GM18498 (cell line): ENCODE results near the gene PLPPR2.
A peak's percentile ranks its signal among the peaks of the same experiment; 100 is the strongest.
"Not testable (repeated sequence)": the region's sequence is repeated elsewhere in the genome, so short reads cannot be mapped to it uniquely, and the experiment has no call there.

Source experiments
- ATAC-seq: cut with Tn5 transposase; IDR thresholded peaks from one replicate; pipeline ENCODE4 v1.9.1; 2021; ENCODE audit warnings: mild to moderate bottlenecking, moderate library complexity; ENCODE audit not compliant: unreplicated experiment

Gene PLPPR2

GRCh38 chr19:11355160-11356073 lies at the start of gene PLPPR2:
TSS of gene PLPPR2 (plus strand) at chr19:11355432. CDS start at chr19:11357674, 2,242 bp downstream.
- ATAC-seq, result no peak

DNA sequence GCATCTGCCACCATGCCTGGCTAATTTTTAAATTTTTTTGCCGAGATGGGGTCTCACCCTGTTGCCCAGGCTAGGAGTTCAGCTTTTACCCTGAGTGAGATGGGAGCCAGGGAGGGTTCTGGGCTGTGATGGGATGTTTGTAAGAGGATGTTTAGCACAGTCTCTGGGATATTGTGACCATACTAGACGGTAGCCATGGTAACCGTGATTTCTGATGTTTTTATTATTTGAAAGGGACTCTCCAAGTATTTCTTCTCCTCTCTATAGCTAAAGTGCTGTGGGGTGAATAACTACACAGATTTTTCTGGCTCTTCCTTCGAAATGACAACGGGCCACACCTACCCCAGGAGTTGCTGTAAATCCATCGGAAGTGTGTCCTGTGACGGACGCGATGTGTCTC lies 48.9 kb upstream of the PLPPR2 start:
- no peak for ATAC-seq

DNA sequence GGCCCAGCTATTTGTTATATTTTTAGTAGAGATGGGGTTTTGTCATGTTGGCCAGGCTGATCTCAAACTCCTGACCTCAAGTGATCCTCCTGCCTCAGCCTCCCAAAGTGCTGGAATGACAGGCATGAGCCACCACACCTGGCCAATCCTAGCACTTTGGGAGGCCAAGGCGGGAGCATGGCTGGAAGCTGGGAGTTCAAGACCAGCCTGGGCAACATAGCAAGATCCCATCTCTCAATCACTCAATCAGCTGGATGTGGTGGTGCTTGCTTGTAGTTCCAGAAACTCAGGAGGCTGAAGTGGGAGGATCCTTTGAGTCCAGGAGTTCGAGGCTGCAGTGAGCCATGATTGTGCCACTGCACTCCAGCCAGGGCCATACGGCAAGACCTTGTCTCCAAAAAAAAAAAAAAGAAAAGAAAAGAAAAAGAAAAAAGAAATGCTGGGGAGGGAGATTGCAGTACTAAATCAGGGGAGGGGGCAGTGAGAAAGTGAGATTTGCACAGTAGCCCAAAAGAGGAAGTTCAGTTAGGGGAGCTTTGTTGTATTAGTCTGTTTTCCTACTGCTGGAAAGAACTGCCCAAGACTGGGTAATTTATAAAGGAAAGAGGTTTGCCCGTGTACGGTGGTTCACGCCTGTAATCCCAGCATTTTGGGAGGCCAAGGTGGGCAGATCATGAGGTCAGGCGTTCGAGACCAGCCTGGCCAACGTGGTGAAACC lies 34.8 kb upstream of the PLPPR2 start:
- ATAC-seq, result not testable (repeated sequence)

- no peak for ATAC-seq
These were observed 33.8 kb upstream of the PLPPR2 start for GRCh38 chr19:11321191-11322126.

DNA sequence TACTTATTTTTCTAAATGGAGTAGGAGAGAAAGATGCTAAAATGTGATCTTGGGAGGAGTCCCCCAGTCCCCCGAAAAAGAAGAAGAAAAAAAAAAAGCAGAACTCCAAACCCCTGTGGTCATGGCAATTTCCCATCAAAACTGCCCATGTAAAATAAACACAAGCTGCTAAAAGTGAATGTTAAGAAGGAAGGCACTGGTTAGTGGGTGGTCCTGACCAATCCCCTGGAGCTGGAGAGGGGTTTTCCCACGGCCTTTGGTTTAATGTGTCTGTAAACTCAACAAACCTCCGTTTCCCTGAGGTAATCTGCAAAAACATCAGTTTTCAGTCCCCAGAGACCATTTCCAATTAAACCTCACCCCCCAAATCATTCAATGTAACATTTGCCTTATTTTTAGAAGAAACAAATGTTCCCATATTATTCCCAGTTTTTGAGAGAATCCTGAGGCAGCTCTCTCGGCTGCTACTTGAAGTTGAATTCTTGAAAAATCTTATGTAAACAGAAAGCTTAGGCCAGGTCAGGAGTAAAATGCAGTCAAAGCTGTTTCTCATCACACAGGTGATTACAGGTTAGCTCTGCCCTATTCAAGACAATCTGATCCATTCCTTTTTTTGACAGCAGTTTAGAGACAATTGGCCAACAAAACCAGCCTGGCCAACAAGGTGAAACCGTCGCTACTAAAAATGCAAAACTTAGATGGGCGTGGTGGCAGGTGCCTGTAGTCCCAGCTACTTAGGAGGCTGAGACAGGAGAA lies 32.8 kb upstream of the PLPPR2 start:
- no peak for ATAC-seq

GRCh38 chr19:11323601-11324078 lies 31.6 kb upstream of the PLPPR2 start:
- no peak for ATAC-seq

DNA sequence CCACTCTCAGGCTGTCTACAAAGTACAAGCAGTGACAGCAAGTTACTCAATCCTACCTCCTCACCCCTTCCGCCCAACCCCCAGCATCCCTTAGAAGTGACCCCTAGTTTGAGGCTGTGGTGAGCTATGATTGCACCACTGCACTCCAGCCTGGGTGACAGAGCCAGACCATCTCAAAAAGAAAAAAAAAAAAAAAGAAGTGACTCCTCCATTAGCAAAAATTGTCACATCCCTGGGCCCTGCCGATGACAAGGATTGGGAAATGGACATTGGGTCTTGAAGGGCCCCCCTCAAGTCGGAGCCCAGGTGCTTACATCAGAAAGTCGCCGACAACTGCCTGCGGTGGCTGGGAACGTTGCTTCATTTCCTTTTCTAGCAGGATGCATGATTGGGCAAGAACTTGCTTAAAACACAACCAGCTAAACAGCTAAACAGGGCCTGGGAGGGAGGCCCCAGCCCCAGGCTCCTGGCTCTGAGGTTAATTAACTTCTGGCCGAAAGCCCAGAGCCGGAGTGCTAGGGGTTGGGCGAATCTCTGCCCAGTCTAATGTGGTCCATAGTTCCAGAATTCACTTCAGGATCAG lies 31.1 kb upstream of the PLPPR2 start:
- peak; percentile 68 for ATAC-seq

- no peak for ATAC-seq
These were observed 30.4 kb upstream of the PLPPR2 start for GRCh38 chr19:11324748-11325389.

DNA sequence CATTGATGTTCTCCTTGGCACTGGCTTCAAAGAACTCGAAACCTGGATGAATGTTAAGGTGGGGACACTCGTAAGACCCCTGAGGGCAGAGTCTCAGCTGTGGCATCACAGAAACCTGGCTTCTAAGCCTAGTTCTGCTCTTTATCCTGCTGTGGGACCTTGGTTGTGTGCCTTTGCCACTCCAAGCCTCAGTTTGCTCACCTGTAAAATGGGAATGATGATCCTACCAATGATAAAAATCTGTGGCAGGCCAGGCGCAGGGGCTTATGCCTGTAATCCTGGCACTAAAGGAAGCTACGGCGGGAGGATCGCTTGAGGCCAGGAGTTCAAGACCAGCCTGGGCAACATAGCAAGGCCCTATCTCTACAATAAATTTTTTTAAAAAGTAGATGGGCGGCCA lies 29.7 kb upstream of the PLPPR2 start:
- no peak for ATAC-seq

DNA sequence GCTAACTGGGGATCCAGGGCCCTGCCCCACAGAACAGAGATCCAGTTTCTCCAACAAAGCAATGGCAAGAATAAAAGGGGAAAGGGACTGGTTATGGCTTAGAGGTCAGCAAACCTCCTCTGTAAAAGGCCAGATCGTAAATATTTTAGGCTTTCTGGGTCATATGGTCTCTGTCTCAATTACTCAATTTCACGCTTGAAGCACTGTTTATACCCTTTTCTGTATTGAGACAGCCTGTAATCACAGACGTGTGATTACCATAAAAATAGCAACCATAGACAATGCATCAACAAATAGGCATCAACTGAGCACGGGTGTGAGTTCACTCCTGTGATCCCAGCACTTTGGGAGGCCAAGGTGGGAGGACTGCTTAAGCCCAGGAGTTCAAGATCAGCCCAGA lies 25.1 kb upstream of the PLPPR2 start:
- ATAC-seq, result no peak

GRCh38 chr19:11331502-11331901 lies 23.7 kb upstream of the PLPPR2 start:
- no peak for ATAC-seq

GRCh38 chr19:11332822-11333221 lies 22.4 kb upstream of the PLPPR2 start:
- no peak for ATAC-seq

DNA sequence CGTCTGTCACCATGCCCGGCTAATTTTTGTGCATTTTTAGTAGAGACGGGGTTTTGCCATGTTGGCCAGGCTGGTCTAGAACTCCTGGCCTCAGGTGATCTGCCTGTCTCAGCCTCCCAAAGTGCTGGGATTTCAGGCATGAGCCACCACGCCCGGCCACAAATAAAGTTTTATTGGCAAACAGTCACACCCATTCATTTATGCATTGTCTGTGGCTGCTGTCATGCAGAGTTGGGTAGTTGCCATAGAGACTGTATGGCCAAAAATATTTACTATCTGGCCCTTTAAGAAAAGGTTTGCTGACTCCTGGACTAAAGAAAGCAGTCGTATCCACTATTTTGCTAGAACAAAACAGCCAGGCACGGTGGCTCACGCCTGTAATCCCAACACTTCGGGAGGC lies 21.4 kb upstream of the PLPPR2 start:
- not testable (repeated sequence) for ATAC-seq

DNA sequence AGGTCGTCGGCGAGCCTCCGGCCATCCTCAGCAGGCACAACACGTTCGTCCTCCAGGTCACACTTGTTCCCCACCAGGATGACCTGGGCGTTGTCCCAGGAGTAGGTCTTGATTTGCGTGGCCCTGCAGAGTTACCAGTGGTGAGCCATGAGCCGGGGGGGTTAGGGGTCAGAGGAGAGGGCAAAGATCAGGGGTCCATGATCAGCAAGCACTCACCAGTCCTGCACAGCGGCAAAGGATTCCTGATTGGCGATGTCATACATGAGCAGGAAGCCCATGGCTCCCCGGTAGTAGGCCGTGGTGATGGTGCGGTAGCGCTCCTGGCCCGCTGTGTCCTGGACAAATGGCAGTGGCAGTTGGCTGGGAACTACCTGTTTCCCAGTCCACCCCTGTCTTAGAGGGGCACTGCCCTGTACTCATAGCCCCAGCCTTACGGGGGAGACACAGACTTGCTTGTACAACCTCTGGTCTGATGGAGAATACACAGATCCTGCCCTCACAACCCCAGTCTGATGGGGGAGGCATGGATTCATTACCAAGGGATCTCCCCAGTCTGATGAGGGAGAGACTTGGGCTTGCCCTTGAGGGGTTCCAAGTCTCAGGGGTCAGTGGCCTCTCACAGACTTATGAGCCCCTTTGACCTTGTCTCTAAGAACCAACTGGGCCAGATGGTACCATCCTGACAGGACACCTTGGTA lies 19.6 kb upstream of the PLPPR2 start:
- ATAC-seq, result no peak

DNA sequence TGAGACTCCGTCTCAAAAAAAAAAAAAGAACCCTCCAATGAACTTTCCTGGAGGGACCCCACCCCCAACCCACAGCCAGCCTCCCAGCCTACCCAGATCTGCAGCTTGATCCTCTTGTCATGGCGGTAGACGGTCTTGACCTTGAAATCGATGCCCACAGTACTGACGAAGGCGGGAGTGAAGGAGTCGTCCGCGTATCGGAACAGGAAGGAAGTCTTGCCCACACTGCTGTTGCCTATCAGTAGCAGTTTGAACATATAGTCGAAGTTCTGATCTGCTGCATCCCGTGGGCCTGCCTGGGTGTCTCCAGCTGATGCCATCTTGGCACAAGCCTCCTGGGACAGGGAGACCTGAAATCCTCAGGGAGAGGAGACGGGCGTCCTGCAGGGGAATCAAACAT lies 18.2 kb upstream of the PLPPR2 start:
- no peak for ATAC-seq

DNA sequence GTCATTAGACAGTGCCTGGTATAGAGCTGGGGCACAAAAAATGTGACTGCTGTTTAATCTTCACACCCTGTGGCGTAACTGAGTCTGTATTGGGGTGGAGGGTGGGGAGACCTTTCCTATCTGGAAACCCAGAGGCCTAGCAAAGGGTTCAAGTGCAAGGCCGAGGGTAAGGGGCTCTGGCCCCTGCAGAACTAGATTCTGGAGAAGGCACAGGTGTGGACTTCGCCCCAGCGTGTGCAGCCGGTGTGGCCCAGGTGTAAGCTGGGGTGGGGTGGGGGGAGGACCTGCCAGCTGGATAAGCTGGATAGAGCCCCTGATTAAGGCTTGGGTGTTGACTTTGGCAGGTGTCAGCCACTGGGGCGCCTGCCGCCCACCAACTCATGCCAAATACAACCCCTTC lies 17.1 kb upstream of the PLPPR2 start:
- ATAC-seq, result no peak

GRCh38 chr19:11338569-11339253 lies 16.5 kb upstream of the PLPPR2 start:
- no peak for ATAC-seq
